Activated CD8-positive, alpha-beta memory T cell treated with anti-CD3 and anti-CD28 coated beads for 4 hours (primary cell): ENCODE results near the gene IKZF3.
"Not testable (repeated sequence)": the region's sequence is repeated elsewhere in the genome, so short reads cannot be mapped to it uniquely, and the experiment has no call there.

Experiments used
- DNase-seq, 2 donors: peaks; one replicate each; pipeline ENCODE4 v3.0.0-alpha.2; 2020; ENCODE audit warnings: low read depth in 2 of 2

The IKZF3 gene

DNA sequence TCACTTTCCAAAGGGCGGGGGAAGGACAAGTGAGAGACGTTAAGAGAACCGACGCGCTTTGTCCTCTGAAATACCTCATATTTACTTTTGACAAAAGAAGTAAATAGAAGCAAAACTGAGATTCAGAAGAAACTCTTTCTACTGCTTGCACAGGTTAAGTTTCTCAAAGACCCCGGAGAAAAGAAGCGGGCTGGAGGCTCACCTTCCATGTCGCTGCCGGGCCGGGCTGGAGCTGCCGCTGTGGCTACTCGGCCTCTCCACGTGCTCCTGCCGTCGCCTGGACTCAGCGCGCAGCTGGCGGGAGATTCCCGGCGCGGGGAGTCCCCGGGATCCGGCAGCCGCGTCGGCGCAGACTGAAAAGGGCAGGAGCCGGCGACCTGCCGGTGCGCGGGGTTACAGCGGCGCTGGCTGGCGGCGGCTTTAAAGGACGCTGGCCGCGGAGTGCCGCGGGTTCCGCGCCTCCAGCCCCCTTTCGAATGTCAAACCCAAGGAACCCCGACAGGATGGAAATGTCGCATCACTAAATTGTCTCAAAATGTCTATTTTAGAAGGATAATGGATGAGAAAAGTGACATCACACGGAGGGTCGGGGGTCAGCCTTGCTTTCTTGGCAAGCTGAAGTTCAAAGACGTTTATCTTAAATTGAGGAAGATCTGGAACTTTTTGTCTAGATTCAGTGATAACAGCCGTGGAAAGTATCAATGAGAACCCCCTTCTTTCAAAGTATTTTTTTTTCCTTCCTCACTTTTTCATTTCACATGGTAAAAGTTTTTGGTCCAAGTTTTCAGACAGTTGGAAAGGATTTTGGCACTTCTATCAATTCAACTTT is at the start of gene IKZF3:
TSS of gene IKZF3 (minus strand) at position 395 of the 829 bp plus-strand sequence. CDS start at position 209, 186 bp downstream.
- DNase-seq: peak; percentile 59 to 61

DNA sequence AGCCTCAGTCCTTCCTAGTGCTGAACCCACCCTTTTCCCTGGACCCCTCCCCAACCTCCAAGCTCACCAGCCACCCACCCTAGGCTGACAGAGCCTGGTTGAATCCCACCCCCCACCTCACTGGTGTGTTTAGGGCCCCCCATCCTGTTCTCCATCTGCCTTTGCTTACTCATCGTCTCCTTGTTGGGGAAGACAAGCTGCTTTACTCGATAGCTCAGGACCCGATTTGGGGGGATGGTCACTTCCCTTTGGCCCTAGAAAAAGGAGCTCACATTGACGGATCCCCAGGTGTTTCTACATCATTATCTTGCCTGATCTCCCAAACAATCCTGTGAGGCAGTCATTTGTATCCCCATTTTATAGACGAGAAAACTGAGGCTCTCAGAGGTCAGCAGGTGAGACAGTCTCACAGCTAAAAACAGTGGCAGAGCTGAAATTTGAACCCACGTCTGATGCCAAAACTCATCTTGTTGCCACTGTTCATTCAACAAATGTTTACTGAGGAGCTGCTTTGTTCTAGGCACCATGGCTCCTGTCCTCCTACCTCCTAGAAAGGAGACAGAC is 44.8 kb upstream of the IKZF3 start:
- no peak for DNase-seq

DNA sequence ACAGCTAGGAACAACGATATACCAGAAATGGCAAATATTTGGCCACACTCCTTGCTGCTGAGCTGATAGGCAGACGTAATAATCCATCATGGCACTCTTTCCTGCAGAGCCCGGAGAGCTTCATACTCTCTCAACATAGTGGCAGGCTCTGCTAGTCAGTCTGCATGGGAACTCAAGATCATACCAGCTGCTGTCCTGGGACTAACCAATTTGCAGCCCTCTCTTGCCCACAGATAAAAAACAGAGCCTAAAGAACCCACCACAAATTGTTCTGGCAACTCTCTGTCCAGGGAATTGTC is 40.8 kb upstream of the IKZF3 start:
- DNase-seq: no peak

DNA sequence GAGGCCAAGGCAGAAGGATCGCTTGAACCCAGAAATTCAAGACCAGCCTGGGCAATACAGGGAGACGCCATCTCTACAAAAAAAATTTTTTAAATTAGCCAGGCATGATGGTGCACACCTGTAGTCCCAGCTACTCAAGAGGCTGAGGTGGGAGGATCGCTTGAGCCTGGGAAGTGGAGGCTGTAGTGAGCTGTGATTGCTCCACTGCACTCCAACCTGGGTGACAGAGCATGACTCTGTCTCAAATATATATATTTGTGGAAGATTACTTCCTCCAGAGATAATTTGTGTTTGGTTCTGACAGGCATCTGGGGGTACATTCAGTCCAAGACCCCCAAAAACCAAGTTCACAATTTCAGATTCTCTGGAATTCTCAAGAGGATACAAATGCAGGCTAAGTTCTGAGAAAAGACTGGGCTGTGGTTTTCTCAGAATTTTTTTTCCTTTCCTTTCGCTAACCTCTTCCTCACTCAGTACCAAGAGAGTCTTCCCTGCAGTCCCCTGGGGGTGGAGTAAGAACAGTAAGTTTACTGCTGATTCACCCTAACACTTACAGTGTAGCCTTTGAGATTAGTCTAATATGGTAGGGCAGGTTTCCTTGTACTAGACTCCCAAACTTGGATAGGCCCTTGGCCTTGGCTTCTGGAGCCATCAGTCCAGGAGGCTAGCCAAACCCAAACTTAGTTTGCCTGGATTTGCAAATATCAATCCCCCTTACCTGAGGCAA is 39.2 kb upstream of the IKZF3 start:
- DNase-seq: no peak

DNA sequence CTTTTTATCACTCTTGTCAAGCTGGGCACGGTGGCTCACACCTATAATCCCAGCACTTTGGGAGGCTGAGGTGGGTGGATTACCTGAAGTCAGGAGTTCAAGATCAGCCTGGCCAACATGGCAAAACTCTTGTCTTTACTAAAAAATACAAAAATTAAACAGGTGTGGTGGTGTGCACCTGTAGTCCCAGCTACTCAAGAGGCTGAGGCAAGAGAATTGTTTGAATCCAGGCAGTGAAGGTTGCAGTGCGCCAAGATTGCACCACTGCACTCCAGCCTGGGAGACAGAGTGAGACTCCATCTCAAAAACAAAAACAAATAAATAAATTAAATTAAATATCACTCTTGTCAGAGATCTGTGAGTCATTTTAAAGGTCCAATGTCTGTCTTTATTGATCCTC is 37.9 kb upstream of the IKZF3 start:
- DNase-seq: not testable (repeated sequence)

DNA sequence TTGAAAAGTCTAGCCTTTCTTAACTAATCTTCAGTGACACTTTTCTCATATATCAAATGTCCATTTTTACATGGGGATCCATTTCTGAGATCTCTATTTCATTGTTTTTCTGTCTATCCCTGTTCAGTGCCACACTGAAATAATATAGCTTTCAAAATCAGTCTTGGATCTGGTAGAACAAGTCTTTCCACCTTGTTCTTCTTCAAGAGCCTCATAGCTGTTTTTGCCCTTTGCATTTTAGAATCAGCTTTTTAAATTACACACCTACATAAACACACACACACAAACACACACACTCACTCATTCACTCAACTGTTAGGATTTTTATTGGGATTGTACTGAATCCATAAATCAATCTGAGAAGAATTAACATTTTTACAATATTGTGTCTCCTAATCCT is 35.1 kb upstream of the IKZF3 start:
- DNase-seq: no peak

DNA sequence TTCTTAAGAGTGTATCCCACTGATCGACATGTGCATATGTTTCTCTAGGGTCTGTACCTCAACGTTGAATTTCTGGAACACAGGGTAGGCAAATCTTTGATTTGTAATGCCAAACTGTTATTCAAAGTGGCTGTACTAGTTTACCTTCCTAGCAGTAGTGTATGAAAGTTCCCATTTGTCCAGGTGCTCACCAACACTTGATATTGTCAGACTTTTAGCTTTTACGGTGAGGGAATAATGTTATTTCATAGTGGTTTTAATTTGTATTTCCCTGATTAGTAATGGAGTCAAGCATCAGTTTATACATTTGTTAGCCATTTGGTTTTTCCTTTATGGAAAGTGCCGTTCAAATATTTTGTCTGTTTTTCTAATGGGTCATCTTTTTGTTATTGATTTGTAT is 34.0 kb upstream of the IKZF3 start:
- DNase-seq: no peak

DNA sequence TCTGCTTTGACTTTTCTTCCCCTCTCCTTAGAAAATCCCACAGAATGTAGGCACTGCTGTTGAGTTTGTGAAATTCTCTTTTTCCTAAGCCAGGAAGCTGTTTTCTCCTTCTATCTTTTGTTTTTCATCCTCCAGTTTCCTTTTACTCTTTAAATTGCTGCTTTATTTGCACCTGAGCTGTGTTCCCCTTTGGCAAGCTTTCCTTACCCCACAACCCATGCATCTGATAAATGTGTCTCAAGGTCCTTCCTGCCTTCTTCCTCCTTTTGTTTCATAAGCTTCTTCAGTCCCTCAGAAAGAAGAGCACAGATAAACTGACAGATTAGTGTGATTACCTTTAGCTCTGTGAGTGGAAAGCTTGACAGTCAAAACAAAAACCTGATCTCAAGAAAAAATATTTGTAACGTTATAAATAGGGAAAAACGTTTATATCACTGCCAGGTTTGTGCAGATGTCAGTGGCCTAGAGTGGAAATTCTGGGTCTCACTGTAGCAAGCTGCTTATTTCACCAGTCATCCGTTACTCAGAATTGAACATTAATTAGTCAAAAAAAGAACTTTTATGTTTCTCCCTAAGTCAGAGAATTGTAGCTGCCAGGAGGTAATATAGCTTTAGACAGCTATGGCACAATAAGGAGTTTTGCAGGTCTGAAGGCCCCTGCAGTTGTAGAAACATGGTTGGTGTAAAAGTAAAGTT is 30.7 kb upstream of the IKZF3 start:
- no peak for DNase-seq

DNA sequence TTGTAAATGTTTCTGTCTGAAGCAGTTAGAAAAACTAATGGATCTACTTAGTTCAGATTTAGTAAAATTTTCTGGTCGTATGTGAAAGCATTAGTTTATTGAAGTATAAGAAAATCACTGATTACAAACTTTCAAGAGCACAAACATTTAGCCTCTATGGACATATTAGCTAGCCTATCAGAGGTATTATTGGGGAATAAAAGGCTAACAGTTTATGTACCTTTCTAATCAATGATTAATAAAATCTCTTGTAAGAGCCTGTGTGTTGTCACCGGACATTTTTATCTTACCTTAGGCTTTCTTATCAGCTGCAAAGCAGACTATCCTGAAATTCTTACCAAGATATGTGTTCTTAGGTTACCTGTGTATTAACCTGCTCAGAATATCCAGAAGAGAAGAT is 25.1 kb upstream of the IKZF3 start:
- DNase-seq: no peak

DNA sequence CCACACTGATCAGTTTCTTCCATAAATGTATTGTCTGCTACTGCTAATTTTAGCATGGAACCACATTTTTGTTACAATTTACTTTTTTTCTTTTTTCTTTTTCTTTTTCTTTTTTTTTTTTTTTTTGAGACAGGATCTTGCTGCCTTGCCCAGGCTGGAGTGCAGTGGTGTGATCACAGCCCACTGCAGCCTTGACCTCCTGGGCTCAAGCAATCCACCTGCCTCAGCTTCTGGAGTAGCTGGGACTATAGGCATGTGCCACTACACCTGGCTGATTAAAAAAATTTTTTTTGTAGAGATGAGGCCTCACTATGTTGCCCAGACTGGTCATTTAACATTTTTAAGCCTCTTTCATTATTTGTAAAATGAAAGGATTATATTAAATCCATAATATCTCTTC is 23.0 kb upstream of the IKZF3 start:
- no peak for DNase-seq

DNA sequence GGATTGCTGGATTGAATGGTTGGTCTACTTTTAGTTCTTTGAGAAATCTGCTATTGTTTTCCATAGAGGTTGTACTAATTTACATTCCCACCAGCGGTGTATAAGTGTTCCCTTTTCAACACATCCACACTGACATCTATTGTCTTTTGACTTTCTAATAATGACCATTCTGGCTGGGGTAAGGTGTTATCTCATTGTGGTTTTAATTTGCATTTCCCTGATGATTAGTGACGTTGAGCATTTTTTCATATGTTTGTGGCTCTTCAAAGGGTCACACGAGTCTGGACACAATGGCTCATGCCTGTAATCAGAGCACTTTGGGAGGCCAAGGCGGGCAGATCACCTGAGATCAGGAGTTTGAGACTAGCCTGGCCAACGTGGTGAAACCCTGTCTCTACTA is 22.0 kb upstream of the IKZF3 start:
- not testable (repeated sequence) for DNase-seq

DNA sequence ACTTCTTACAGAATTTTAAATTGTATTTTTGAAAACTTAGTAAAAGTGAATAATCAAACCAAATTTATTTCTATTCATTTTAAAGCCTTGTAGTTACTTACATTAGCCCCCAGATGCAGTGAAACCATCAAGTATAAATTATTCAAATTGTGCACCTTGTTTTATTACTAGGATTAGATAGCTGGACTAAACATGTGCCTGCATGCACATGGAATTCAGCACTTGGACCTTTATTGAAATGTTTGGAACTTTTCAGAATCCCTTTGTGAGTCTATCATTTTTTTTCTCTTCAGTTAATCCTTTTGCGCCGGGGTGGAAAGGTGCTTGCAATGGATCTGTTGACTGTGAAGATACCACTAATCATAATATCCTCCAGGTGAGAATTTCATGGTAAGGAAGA is 8.6 kb upstream of the IKZF3 start:
- no peak for DNase-seq

DNA sequence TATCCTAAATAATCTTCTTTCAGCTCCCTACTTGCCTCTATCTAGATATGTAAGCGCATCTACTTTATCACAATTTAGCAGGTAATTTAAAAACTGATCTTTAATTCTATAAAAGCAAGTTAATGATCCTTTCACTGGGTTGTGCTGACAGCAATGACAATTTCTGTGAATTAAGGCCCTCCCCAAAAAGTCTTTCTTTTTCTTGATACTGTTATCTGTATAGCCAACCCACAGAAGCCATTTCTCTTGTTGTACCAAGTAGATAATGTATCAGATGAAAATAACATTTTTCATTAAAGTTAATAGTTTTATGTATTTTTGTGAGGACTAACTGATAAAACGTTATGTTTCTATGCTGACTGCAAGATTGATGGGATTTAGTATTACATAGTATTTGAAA is 7.7 kb upstream of the IKZF3 start:
- no peak for DNase-seq

DNA sequence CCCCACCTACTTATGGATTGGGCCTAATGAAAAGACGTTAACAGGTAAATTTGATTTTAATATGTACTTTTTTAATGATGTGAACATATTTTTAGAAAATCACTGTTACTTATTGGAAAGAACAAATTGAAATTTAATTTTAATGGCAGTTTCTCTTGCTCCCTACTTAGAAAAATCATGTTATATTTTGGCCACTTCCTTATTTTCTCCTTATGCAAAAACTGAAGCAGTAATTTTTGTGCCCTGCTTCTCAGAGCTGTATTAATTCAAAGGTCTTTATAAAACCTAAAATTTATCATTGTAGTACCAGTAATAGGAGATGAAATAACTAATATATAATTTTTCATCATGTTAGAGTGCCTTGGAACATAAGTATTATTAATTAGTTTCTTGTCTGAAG is 6.7 kb upstream of the IKZF3 start:
- DNase-seq: no peak

DNA sequence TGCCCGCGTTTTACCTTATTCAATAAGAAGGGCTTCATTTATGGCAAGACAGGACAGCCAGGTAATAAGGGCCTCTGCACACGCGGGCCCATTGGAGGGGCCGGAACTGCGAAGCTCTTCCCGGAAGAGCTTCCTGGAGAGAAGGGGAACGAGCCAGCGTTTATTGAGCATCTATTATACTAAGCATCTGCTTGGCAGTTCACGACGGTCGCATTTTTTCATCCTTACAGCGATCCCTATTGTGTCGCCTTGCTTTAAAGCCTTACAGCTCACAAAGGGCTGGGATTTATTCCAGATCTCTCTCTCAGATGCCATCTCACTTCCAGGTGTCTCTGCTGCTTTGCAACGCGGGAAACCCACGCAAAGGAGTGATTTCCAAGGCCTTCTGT is 4.4 kb upstream of the IKZF3 start:
- DNase-seq: no peak

DNA sequence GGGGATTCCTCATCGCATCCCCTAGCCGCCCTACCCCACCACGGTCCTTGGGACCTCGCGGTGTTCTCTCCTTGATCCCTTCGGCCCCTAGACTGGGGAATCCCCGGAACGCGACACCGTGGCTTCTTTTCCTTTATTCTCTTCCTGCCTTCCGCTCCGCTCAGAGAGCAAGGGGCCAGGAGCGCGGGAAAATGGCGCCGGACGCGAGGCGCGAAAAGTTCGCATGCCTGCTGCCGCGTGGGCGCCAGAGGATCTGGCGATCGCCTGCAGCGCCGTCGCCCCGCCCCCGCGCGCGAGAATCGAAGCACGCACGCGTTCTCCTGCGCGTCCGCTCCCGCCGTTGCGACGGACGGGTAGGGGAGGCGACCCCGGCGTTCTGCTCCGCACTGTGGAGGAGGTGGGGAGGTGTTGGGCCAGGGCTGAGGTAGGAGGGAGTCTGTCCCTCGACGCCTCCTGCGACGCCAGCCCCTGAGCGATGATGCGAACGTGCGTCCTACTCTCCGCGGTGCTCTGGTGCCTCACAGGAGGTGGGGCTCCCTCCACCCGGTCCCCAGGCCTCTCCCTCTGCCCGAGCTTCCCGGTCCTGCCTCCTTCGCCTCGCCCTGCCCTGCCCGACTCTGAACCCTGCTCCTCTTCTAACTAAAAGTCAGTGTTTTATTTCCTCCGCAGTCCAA is 3.9 kb upstream of the IKZF3 start, which contains the start of gene ZPBP2:
TSS of gene ZPBP2 (plus strand) at position 323 of the 674 bp plus-strand sequence. CDS start at position 476, 153 bp downstream.
- no peak for DNase-seq

DNA sequence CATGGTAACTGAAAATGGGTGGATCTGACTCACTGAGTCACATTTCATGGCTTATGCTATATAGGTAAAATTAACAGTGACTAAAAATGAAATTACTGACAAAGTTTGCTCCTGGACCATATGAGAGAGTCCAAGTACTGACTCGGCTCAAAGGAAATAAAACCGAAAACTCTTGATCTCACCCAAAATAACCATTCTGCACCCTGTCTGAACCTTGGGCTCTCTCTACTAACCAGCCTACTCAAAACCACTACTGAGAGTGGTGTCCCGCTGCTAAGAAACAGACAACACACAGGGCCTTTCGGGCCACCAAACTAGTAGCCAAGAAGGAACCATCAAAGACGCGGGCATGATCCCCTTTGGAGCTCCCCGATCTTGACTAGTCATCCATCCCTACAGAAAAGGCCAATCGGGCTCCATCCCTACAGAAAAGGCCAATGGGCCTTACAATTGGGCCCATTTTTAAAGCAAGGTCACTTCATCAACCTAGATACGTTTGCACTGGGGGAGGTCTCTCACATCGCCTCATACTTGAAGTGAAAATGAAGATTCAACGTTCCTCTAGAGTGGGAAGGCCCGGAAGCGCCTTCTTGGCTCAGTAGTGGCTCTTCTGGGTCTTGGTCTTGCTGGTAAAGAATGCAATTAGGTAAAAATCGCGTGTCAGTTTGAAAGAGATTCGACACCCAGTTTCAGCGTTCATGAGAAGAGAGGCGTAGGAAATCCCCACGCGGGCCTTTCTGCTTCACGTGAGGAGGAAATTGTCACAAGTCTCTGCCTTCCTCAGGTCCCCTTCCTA is 3.2 kb upstream of the IKZF3 start:
- DNase-seq: no peak

DNA sequence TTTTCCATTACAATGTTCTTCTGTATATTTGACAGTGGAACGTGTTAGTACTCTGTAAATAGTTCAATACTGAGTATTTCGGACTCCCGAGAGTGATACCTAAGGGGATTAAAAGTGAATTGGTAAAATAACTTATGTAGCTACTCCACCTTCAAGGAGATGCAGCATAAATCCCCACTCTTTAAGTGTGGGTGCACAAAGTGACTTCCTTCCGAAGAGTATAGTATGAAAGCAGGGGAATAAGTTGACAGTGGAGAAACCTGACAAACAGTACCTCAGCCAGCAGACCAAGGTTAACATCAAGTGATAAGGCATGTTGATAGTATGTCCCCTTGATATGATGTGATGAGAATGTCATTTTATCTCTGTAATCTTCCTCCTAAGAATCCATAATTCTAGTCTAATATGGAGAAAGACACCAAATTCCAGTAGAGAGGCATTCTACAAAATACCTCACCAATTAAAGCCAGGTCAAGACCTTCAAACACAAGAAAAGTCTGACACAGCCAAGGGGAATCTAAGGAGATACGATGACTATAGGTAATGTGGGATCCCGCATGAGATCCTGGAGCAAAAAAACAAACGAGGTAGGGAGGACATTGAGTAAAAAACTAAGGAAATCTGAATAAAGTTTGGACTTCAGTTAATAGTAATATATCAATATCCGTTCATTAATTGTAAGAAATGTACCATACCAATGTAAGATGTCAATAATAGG is 2.1 kb upstream of the IKZF3 start:
- DNase-seq: no peak

DNA sequence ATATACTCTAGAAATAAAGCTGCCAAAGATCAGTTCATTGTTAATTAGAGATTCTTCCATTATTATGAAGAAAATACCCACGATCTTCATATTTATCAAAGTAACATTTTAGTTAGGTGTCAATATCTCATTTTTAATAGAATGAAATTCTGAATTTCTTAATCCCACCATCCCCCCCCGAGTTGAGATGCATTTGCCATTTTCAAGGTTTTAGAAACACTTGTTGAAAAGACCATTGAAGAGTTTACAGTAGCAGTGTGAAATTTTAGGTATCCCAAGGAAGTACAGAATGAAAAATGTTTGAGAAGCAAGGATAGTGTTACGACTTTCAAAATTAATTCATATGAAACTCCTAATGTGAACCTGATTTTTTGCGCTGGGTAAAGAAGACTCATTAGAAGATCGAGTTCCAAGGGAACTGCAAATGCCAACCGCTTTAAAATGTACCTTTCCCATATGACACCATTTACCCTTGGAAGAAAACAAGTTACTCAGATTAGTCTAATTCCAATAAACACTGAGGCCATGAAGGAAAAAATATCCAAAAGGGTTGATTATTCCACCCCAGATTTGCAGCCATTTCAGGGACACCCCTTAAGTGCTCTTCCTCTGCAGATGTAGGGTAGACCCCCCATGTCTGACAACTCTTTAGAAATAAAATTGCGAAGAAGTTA is 731 bp downstream of the IKZF3 start:
- DNase-seq: no peak

DNA sequence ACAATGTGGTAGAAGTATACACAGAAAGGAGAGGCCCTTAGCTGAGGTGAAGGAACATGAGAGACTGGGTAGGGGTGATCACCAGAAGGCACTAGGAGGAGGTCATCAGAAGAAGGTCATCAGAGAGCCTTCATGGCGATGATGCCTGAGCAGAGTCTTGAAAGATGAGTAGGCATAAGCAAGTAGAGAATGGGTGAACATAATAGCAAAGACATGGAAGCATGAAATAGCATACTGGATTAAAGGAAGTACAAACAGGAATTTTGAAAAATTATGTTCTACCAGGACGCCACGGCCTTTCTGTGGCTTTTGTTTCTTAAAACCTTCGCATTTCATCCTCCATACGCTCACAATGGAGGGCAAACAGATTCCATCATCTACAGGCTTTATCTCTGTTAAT is 2.9 kb downstream of the IKZF3 start:
- DNase-seq: no peak
